ENCODE measurements around the gene DGKQ.
"Not testable (repeated sequence)": the region's sequence is repeated elsewhere in the genome, so short reads cannot be mapped to it uniquely, and the experiment has no call there.

Gene DGKQ

DNA sequence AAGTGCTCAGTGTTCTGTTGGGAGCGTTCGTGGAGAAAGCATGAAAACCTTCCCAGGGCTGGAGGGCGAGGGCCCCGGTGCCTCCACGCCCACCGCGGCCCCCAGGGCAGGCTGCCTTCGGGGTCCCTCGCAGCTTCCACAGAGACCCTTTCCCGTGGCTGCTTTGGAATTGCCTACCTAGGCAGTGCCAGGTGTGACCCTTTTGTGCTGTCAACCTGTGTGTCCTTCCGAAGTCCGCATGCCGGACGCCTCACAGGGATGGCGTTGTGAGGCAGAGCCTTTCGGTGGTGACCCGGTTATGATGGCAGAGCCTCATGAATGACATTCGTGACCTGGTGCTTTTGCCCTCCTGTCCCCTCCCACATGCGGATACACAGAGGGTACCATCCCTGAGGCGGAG lies 23.7 kb downstream of the DGKQ start:
- no peak for DNase-seq

DNA sequence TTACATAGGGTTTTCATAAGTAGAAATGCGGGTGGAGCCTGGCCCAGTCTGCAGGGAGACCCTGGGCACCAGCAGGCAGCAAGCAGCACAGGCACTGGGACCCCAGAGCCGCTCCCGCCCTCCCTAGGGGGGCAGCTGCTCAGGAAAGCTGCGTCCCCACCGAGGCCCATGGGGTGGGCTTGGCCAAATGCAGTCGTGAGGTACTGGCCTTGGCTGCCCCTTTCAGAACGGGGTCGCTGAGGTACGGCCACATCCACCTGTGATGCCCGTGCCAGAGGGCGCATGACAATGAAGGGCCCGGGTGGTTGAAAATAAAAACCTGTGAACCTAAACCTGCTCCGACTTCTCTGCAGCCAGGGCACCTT lies 24.5 kb downstream of the DGKQ start:
- DNase-seq: no peak

DNA sequence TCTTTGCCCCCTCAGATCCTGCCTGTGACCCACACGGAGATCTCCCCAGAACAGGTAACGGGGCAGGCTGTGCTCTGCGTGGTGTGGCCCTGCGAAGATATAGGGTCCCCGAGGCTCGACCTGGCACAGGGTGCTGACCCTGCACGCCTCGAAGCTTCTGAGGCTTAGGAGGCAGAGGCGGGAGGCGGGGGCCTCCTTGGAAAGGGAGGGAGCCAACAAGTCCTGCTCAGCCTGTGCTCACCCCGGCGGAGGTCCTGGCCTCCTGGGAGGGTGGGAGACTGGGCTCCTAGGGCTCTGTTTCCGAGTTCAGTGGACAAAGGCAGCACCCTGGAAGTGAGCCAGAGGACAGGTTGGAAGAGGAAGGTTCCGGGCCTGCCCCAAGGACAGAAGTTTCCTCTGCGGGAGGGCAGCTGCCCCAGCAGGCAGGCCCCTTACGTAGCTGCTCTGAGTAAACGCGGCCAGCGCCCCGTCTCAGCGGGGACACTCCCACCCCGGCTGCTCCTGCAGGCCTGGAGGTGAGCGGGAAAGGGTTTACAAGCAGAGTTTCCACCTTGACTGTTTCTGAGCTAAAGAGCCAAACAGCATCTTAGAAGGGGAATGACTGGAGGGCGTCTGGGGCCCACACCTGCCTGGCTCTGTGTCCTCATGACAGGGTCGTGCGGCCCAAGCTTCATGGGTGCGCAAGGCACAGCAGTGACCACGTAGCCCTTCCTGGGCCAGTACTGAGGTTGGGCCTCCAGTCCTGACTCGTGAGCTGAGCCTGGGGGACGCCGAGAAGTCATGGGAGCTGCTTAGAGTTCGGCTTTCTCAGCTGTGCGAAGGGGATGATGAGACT lies 25.1 kb downstream of the DGKQ start:
- DNase-seq: peak; percentile 26

DNA sequence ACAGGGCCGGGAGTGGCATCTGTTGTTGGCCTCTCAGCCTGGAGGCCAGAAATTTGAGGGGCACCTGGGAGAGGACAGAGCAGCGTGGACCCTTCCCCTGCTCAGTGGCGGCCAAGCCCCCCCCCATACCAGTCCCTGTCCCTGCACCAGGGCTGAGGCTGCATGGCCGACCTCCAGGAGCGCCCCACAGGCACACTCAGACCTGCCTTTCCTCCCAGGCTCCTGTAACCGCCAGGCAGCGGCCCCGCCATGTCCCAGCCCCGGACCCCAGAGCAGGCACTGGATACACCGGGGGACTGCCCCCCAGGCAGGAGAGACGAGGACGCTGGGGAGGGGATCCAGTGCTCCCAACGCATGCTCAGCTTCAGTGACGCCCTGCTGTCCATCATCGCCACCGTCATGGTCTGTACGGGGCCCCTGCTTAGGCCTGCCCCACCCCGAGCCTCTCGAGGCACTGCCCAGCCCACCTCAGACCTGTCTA lies 25.8 kb downstream of the DGKQ start:
- peak; percentile 24 for DNase-seq

DNA sequence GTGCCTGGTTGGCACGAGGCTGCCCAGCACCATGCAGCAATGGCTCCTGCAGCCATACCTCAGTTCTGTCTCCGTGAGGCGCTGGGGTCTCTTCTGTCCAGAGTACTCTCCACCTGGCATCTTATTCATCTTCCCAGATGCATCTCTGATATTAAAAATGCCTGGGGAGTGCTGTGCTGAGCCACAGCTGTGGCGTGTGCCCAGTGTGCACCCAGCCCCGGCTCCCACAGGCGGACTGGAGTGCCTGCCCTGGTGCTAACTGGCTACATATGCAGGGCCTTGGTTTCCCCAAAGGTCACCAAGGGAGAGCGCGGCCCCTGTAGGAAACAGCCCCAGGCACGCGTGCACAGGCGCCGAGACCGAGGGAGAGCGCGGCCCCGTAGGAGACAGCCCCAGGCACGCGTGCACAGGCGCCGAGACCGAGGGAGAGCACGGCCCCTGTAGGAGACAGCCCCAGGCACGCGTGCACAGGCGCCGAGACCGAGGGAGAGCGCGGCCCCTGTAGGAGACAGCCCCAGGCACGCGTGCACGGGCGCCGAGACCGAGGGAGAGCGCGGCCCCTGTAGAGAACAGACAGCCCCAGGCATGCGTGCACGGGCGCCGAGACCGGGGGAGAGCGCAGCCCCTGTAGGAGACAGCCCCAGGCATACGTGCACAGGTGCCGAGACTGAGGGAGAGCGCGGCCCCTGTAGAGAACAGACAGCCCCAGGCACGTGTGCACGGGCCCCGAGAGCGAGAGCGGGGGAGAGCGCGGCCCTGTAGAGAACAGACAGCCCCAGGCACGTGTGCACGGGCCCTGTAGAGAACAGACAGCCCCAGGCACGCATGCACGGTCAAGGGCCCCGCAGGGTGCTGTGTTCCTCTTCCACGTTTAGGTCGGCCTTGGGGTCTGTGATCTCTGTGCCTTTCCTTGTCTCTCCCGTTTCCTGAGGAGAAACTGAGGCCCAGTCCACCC lies 26.6 kb downstream of the DGKQ start:
- DNase-seq: peak; percentile 21

DNA sequence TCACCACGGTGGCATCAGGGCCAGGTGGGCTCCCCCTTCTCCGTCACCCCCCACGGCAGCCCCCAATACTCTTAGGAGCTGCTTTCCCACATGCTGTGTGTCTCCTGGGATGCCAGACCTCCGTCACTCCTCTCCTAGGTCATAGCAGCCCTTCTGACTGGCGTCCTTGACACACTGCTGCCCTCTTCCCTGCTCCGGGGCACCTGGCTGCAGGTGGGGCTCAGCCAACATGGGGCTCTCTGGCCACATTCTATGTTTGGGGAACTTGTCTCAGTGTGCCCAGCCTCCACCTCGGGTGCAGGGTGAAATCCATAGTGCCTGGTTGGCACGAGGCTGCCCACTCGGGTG lies 27.3 kb downstream of the DGKQ start:
- DNase-seq: peak; percentile 8

DNA sequence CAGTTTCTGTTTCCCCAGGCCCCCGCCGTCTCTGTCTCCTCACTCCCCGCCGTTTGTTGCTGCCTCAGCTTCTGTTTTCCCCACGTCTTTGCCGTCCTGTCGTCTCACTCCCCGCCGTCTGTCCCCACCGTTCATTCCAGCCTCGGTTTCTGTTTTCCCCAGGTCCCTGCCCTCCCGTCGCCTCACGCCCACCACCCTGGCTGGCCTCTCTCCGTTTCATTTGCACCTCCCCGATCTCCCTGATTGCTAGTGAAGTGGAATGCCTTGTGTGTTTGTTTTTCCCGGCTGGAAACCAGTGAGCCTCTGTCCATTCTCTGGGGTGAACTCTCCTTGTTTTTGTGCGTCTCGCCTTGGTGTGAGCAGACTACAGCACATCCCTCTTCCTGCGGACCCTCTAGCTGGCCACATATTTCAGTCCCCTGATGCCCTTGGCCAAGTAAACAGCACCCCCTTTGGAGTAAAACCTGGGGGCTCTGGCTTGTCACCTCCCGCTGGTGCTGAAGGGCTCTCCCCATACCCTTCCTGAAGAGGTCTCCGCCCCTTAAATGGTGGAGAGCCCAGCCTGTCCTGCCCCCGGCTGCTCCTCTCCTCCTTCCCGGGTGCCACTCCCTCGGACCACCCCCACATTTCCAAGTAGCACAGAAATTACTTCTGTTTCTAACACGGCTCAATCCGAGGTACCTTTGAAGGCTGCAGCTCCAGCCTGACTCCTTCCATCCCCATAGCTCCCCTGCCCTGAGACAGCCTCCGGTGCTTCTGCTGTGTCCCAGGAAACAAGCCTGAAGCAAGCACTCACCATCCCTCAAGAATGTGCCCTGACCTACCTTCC lies 27.9 kb downstream of the DGKQ start:
- no peak for DNase-seq

DNA sequence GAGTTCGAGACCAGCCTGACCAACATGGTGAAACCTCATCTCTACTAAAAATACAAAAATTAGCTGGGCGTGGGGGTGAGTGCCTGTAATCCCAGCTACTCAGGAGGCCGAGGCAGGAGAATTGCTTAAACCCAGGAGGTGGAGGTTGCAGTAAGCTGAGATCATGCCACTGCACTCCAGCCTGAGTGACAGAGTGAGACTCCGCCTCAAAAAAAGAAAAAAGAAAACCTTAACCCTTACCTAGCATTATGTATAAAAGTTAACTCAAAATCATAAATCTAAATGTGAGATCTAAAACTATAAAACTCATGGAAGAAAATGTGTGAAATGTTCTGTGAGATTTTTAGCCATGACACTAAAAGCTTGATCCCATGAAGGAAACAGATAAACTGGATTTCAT lies 33.9 kb downstream of the DGKQ start:
- DNase-seq: not testable (repeated sequence)

DNA sequence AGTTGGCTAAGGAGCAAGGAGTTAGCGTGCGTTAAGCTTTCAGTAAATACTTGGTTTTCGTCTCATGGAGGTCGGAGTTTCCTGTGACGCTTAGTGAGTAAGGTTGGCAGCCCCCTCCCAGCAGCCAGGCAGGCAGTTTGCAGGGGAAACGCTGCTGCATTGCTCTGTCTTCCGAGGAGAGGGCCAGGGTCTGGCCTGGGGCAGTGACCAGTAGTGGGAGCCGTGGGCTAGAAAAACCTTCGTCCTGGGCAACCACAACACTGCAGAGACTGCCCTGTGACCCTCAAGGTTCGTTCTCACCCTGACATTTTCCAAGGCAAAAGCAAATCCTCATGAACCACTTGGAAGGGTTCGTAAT lies 40.7 kb downstream of the DGKQ start:
- no peak for DNase-seq

DNA sequence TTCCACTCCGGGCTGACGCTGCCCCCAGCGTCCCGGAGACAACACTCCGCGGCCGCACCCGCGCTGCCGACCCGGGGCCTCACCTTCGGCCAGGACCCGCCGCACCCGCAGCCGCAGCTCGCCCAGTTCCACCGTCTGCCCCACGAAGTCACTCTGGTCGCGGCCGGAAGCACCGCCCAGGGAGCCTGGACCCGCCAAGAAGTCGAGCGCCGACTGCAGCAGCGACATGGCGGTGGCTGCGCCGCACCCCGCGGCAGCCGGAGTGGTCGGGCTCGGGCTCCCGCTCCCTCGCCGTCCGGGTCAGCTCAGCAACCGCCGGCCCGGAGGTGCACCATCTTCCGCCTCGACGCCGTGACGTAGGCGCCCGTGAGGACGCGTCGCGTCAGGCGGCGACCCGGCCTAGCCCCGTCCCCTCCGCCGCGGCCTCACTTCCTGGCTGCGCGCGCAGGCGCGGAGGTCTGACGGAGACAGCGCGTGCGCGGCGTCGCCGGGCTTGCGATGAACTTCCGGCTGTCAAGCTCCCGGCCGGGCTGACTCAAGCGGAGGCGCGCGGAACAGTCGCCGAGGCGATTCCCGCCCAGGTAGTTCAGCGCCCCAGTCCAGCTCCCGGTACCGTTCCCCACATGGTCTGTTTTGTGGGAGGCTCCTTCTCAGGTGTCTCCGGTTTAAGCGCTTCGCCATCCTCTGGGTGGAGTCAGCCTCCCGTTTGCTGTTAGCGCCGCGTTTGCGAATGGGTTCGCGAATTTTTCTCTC lies 41.2 kb downstream of the DGKQ start, which contains the start of the genes GAK and TMEM175:
GAK (minus strand) TSS at position 357 of the 753 bp plus-strand sequence; CDS start at position 228, 129 bp downstream.
TMEM175 (plus strand) TSS at position 501 of the 753 bp plus-strand sequence. CDS start 15,280 bp downstream, outside the sequence.
- peak; percentile 99 for DNase-seq

DNA sequence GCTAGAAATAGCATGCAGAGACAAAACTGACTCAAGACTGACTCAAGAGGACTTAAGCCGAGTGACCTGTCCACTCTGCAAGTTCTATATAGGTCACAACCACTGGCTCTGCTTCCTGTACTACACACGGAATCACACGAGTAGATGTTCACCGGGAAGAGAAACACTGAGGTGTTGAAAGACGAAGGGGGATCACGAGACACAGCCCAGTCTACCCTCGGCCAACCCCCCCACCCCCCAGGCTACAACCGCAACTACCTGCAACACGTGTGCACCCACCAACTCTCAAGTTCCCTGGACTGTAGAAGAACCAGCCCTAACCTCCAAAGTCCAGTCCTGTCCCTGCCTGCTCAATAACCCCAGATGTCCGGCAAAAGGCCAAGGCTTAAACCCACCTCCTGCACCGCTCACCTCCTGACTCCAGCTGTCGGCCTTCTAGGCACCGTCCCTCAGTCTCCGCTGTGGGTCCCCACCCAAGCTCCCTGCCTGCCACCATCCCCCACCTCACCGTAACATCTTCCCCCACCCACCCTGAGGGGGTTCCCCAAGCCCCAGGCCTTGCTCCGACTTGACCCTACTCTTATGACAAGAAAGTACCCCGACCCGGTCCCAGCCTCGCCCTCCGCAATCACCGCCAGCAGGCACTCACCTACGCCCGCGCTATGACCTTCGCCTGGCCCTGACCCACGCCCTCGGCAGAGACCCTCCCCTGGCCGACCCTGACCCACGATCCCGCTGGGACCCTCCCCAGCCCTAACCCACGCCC lies 42.0 kb downstream of the DGKQ start:
- DNase-seq: no peak

DNA sequence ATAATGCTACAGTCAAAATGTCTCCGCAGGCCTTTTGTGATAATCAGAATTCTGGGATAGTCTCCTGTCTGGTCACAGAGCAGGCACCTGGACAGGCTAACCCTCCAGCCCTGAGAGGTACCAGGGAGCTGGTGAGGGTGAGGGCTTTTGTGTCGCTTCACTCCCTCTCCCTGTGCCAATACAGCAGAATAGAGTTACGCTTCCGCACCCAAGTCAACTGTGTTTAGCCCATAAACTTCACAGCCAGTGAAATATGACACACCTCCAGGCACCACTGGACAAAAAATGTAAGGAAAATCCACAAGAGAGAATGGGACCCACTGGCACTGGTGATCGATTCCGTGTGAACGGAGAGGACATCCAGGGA lies 42.6 kb downstream of the DGKQ start:
- DNase-seq: peak; percentile 27

DNA sequence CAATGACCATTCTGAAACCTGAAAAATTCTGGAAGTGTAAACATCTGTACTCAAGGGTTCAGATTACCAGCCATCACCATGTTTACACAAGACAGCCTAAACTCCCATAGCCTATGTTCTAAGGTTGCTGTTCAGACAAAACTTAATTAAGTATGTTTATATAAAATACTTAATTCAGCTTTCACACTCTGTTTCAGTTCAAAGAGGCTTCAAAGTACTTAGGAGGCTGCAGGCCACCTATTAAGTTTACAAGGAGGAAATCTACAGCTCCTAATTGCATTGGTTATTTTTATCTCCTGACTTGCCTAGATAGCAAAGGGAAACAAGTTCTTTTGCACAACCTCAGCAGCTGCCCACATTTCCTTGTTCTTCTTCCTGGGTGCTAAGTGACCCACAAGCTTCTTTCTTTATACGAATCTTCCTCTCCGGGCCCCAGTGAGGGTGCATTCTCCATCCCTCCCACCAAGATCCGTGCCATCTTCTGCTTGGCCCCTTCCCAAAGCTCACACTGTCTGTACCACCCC lies 43.3 kb downstream of the DGKQ start:
- peak; percentile 8 for DNase-seq

DNA sequence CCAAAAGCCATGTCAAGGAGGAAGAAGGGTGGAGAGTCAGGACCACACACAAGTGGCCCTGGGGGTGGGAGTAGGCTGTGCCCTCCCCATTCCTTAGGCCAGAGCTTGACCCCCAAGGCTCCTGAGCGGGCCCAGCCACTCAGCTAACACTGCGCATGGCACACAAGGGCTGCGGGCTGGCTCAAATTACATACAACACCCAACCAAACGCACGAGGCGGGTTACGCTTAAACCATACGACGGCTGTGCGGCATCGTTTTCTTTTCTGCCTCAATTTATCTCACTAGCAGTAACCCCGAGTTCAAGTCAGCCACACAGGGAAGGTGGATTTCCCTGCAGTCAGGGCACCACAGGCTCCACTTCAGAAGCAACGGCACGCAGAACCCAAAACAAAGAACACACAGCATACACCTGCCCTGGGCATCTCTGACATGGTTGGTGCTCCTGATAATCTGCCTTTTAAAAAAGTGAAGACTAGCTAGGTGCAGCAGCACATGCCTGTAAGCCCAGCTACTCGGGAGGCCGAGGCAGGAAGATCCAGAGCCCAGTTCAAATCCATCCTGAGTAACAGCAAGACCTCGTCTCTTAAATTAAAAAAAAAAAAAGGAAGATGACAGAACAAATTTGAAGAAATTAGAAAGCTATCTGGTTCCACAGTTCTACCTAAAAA lies 44.1 kb downstream of the DGKQ start:
- peak; percentile 13 for DNase-seq

DNA sequence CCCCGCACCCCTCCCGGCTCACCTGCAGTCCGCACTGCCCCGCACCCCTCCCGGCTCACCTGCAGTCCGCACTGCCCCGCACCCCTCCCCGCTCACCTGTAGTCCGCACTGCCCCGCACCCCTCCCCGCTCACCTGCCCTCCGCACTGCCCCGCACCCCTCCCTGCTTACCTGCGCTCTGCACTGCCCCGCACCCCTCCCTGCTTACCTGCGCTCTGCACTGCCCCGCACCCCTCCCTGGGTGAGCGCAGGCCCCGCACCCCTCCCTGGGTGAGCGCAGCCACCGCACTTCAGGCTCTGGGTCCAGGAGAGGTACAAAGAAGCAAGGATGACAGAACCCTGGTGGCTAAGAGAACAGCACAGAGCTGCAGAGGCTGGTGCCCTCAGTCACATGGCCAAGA lies 45.8 kb downstream of the DGKQ start:
- DNase-seq: not testable (repeated sequence)

DNA sequence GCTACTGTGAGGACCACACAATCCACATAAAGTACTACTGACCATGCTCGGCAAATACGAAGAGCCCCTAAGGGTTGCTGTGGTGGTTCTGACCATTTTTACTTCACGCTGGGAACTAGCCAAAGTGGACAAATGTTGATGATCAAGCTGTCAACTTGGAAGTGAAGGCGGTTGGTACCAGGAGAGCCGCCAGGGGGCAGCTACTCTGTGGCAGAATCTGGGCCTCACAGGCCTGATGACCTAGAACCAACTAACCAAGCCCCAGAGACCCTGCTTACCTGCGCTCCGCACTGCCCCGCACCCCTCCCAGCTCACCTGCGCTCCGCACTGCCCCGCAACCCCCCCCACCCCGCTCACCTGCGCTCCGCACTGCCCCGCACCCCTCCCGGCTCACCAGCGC lies 46.8 kb downstream of the DGKQ start:
- DNase-seq: peak; percentile 17

DNA sequence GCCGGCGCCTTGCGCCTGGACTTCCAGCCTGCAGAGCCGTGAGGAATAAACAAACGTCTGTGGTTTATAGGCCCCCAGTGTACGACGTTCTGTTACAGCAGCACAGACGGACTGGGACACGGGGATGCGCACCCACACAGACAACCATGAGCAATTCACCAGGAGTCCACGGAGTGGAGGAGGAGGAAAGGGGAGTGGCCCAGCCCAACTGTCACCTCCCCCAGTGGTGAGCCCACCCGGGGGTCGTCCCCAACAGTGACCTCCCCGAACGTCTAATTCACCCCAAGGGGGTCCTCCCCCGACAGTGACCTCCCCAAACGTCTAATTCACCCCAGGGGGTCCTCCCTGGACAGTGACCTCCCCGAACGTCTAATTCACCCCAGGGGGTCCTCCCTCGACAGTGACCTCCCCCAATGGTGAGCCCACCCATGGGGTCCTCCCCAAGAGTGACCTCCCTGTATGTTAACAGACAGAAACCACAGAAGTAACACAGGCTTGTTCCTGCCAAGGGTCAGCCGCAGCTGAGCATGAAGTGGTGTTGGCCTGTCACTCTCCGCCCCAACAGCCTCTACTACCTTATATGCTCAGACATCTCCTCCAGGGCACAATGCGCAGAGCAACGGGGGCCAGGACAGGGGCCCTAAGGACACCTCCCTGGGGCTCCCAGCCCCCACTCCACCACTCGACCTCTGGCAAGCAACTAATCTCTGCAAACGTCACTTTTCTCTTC lies 47.4 kb downstream of the DGKQ start:
- peak; percentile 26 for DNase-seq

DNA sequence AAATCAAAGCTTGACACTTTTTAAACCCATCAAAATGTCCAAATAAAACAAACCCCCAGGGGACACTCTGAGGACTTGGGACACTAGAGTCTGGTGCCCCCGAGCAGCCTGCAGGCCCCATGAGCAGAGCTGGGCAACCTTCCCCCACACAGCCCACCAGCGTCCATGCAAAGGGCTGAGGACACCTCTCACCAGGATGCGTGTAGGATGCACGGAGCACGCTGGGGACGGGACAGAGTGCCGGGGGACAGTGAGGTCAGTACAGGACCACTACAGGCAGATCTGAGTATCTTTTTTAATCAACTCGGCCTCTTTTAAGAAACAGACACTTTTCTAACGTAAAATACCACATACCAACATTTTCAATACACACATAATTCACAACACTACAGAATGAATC lies 48.2 kb downstream of the DGKQ start:
- DNase-seq: peak; percentile 17
